HG02970 (cell line): ENCODE results near the gene SPAG9.

ENCODE experiments used
- ATAC-seq: cut with Tn5 transposase; IDR thresholded peaks from one replicate; pipeline ENCODE4 v1.9.1; 2021; ENCODE audit warnings: mild to moderate bottlenecking, moderate library complexity, moderate number of reproducible peaks; ENCODE audit not compliant: unreplicated experiment, low FRiP score

Gene SPAG9

GRCh38 chr17:50959341-50959740 lies 161.3 kb downstream of the SPAG9 start:
- ATAC-seq, result no peak

- ATAC-seq, result no peak
These were observed 162.8 kb downstream of the SPAG9 start for GRCh38 chr17:50957600-50958575.

- no peak for ATAC-seq
These were observed 163.7 kb downstream of the SPAG9 start for GRCh38 chr17:50956750-50957523.

- no peak for ATAC-seq
These were observed 164.3 kb downstream of the SPAG9 start for GRCh38 chr17:50956409-50956749.

- no peak for ATAC-seq
These were observed 165.0 kb downstream of the SPAG9 start for GRCh38 chr17:50955667-50956120.

- no peak for ATAC-seq
These were observed 165.5 kb downstream of the SPAG9 start for GRCh38 chr17:50955160-50955559.

- no peak for ATAC-seq
These were observed 166.0 kb downstream of the SPAG9 start for GRCh38 chr17:50954641-50955121.

- no peak for ATAC-seq
These were observed 166.7 kb downstream of the SPAG9 start for GRCh38 chr17:50953831-50954601.

GRCh38 chr17:50953518-50953830 lies 167.2 kb downstream of the SPAG9 start:
- ATAC-seq, result no peak

- no peak for ATAC-seq
These were observed 167.8 kb downstream of the SPAG9 start for GRCh38 chr17:50952889-50953288.

- no peak for ATAC-seq
These were observed 168.7 kb downstream of the SPAG9 start for GRCh38 chr17:50952013-50952412.

GRCh38 chr17:50949989-50950877 lies 170.4 kb downstream of the SPAG9 start:
- ATAC-seq, result no peak

- no peak for ATAC-seq
These were observed 171.3 kb downstream of the SPAG9 start for GRCh38 chr17:50949128-50949988.

- ATAC-seq, result no peak
These were observed 172.0 kb downstream of the SPAG9 start for GRCh38 chr17:50948711-50949110.

GRCh38 chr17:50947782-50948543 lies 172.7 kb downstream of the SPAG9 start:
- no peak for ATAC-seq

GRCh38 chr17:50946891-50947781 lies 173.5 kb downstream of the SPAG9 start:
- ATAC-seq, result no peak
